ENCODE measurements around the gene ZBTB18.

Gene ZBTB18

GRCh38 chr1:244100276-244100675 lies 49.2 kb downstream of the ZBTB18 start:
- no peaks in the 10 kb centered on the region for H3F3A ChIP-seq (ENCODE audit: insufficient read depth)
- H3K9ac ChIP-seq (ENCODE audit: low read length) = no peak overlapping the region
- no peak overlapping the region for H2AFZ ChIP-seq (ENCODE audit: low read depth, low read length, severe bottlenecking)
- TF ChIP-seq EZH2phosphoT487 (conservative IDR thresholded peaks at IDR 0.05; ENCODE audit: low read length) = no peak
- no peak for TF ChIP-seq CTCF (IDR thresholded peaks at IDR 0.05; ENCODE audit: insufficient read depth, low read length, poor library complexity, severe bottlenecking)
- H3K9me2 ChIP-seq (replicated peaks; ENCODE audit: insufficient read depth, low read length) = no peaks in the 10 kb centered on the region
- H4K20me1 ChIP-seq (ENCODE audit: low read depth, low read length) = no peaks in the 10 kb centered on the region
- no peaks in the 10 kb centered on the region for H3K79me2 ChIP-seq (ENCODE audit: insufficient read depth, low read length)
- no peak overlapping the region for H3K4me2 ChIP-seq (ENCODE audit: low read depth, low read length, poor library complexity, severe bottlenecking)
- H3K4me3 ChIP-seq (ENCODE audit: insufficient read depth, low read length, poor library complexity, severe bottlenecking) = no peak overlapping the region
- H3K36me3 ChIP-seq (ENCODE audit: low read length) = no peaks in the 10 kb centered on the region
- H3K27me3 ChIP-seq (ENCODE audit: low read length) = no peaks in the 10 kb centered on the region
- no peak overlapping the region for H3K27ac ChIP-seq (ENCODE audit: low read depth, low read length)
- H3K9me3 ChIP-seq (ENCODE audit: insufficient read depth, low read length) = no peaks in the 10 kb centered on the region

- H3K27me3 ChIP-seq (ENCODE audit: low read length) = no peaks in the 10 kb centered on the region
- no peak for TF ChIP-seq EZH2phosphoT487 (conservative IDR thresholded peaks at IDR 0.05; ENCODE audit: low read length)
- no peak for TF ChIP-seq CTCF (IDR thresholded peaks at IDR 0.05; ENCODE audit: insufficient read depth, low read length, poor library complexity, severe bottlenecking)
- H2AFZ ChIP-seq (ENCODE audit: low read depth, low read length, severe bottlenecking) = no peak overlapping the region
- H3K9me3 ChIP-seq (ENCODE audit: insufficient read depth, low read length) = no peaks in the 10 kb centered on the region
- no peak overlapping the region for H3K9ac ChIP-seq (ENCODE audit: low read length)
- no peaks in the 10 kb centered on the region for H3K79me2 ChIP-seq (ENCODE audit: insufficient read depth, low read length)
- no peak overlapping the region for H3K4me3 ChIP-seq (ENCODE audit: insufficient read depth, low read length, poor library complexity, severe bottlenecking)
- no peaks in the 10 kb centered on the region for H3K36me3 ChIP-seq (ENCODE audit: low read length)
- H3K4me2 ChIP-seq (ENCODE audit: low read depth, low read length, poor library complexity, severe bottlenecking) = no peak overlapping the region
- no peaks in the 10 kb centered on the region for H3F3A ChIP-seq (ENCODE audit: insufficient read depth)
- H3K9me2 ChIP-seq (replicated peaks; ENCODE audit: insufficient read depth, low read length) = no peaks in the 10 kb centered on the region
- no peaks in the 10 kb centered on the region for H4K20me1 ChIP-seq (ENCODE audit: low read depth, low read length)
- no peak overlapping the region for H3K27ac ChIP-seq (ENCODE audit: low read depth, low read length)
These were observed 49.8 kb downstream of the ZBTB18 start for GRCh38 chr1:244100704-244101453.

GRCh38 chr1:244102046-244102445 lies 51.0 kb downstream of the ZBTB18 start:
- Histone ChIP-seq H3K27ac (ENCODE audit: low read depth, low read length) (no peak overlapping the region), H4K20me1 (ENCODE audit: low read depth, low read length) (no peaks in the 10 kb centered on the region), H3K9me2 (replicated peaks; ENCODE audit: insufficient read depth, low read length) (no peaks in the 10 kb centered on the region), H3K79me2 (ENCODE audit: insufficient read depth, low read length) (no peaks in the 10 kb centered on the region), H3K36me3 (ENCODE audit: low read length) (no peaks in the 10 kb centered on the region), H3F3A (ENCODE audit: insufficient read depth) (no peaks in the 10 kb centered on the region), H3K9me3 (ENCODE audit: insufficient read depth, low read length) (no peaks in the 10 kb centered on the region), H3K9ac (ENCODE audit: low read length) (no peak overlapping the region), H3K27me3 (ENCODE audit: low read length) (peaks cover 3% of the 10 kb centered on the region; the same call in 1 of the 2 replicates), H3K4me3 (ENCODE audit: insufficient read depth, low read length, poor library complexity, severe bottlenecking) (no peak overlapping the region), H2AFZ (ENCODE audit: low read depth, low read length, severe bottlenecking) (no peak overlapping the region), H3K4me2 (ENCODE audit: low read depth, low read length, poor library complexity, severe bottlenecking) (no peak overlapping the region)
- no peak for TF ChIP-seq CTCF (IDR thresholded peaks at IDR 0.05; ENCODE audit: insufficient read depth, low read length, poor library complexity, severe bottlenecking)
